Ramos (cell line): ENCODE results near the gene FAM200B.

Experiments used
- in situ Hi-C: fragments of 300-500 bp; cut with MboI; formaldehyde crosslinking; loops from one replicate; pipeline ENCODE4 v1.14.3; 2022; ENCODE audit warnings: low sequenced_read_pairs; ENCODE audit not compliant: unreplicated experiment

Gene FAM200B

DNA sequence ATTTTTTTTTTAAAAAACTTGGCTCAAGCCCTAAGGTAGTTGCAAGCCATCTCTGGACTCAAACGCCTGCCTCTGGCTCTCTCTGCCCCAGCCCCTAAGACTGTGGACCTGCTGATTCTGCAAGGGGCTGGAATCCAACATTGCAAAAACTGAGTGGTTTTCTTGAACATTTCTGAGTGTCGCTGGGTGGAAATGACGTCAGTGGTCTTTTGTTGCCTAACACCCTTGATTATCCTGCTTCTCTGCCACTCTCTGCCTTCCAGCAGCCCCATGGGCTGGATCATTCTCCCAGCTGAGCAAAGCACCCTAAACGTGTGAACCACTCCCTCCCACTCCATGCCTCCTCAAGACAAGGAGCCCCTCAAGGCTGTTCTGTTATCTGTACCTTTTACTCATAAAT, 37.9 kb downstream of the FAM200B start:
- in situ Hi-C loops, result no loop called here

DNA sequence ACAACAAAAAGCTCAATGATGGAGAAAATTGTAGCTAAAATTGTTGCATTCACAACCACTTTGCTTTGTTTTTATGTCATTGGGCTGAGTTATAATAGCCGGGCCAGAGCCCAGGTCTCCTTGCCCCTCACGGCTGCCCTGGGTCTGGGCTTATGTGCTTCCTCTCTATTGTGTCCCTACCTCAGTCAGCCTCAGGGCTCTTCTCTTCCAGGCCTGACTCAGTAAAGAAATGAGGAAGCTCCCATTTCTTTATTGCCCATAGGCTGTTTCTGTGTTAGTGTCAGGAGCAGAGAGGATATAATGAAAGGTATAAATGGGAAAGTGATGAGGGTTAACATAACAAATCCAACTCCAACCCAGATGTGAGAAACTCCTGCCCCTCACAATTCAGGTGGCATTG, 39.2 kb downstream of the FAM200B start:
- in situ Hi-C loops, result no loop called here

DNA sequence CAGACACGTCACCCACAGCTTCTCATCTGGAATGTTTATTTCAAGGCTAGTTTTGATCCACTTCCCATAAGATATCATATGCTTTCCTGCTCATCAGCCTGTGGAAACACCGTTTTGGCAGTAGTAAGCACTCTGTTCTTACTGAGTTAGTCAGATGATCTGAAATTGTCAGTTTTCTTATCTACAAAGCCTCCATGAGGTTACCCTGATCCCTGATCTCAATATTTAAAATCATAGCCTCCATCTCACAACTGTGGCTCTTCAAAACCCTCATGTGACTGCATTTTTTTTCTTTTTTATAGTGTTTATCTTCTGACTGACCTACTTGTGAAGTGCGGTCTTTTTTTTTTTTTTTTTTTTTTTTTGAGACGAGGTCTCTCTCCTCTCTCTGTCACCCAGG, 44.0 kb downstream of the FAM200B start:
- in situ Hi-C loops, result no loop called here

DNA sequence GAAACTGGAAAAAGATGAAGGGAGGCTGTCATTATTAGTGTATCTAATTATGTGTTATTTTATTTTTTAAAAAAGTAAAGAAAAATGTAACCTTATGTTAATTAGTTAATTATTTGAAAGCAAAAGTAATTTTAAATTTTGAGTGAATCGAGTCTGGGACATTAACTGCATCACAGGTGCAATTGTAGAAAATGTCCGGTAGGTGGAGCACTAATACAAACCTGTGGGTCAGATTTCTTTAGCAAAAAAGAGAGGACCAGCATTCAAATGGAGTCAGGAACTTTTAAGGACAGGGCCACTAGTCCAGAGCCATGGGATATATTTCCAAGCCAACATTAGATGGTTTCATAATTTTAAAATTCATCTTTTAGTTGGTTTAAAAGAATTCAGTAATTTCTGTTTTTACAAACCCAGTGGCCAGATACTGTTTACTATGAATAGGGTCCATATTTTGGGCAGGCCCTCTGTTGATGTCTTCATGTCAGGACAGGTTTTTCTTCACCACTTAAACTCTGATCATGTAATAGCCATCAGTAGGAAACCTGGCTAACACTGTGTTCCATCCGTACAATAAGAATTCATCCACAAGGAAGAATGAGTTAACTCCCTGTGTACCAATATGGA, 48.4 kb downstream of the FAM200B start:
- in situ Hi-C loops, result loop anchor here (10.0 kb wide), 1 partner anchor 225 kb away; no protein-coding TSS in a partner anchor

DNA sequence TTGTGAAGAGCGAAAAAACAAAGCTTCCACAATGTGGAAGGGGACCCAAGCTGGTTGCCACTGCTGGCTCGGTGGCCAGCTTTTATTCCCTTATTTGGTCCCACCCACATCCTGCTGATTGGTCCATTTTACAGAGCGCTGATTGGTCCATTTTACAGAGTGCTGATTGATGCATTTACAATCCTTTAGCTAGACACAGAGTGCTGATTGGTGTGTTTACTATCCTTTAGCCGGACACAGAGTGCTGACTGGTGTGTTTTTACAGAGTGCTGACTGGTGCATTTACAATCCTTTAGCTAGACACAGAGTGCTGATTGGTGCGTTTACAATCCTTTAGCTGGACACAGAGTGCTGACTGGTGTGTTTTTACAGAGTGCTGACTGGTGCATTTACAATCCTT, 51.4 kb downstream of the FAM200B start:
- in situ Hi-C loops, result loop anchor here (10.0 kb wide), 1 partner anchor 222 kb away; no protein-coding TSS in a partner anchor

DNA sequence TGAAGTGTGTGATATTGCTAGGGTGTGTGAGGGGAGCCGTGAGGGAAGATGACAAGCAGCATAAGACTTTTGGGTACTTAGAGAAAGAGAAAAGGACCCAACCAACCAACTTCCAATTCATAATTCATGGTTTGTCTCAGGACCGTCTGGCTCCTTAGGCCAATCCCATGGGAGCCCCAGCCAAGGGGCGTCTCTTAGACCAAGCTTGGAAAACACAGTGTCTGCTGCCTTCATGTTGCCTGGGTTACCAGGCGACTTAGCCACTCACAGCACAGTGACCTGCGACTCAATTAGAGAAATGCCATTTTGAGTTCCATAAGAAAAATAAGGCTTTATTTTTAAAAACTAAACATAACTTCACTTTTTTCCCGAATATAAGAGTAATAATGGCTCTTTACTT, 53.9 kb downstream of the FAM200B start:
- in situ Hi-C loops, result loop anchor here (10.0 kb wide), 1 partner anchor 219 kb away; no protein-coding TSS in a partner anchor

DNA sequence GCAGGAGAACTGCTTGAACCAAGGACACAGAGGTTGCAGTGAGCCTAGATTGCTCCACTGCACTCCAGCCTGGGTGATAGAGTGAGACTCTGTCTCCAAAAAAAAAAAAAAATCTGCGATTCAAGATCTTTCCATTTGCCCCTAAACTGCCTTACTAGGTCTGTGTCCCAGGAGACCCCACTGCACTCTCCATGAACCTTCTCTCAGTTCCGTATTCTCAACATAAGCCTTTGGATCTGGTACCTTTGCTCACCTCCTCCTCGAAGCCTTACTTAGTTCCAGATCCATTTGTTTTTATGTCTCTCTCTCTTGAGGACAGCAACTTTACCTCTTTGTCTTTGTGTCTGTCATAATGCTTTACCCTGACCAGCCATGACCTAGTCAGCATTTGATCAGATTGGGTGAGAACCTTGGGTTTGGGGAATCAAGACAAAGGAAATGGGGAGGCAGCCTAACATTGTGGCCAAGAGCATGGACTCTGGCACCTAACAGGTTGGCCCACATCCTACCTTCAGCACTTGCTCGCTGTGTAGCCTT, 55.0 kb downstream of the FAM200B start:
- in situ Hi-C loops, result loop anchor here (10.0 kb wide), 1 partner anchor 218 kb away; no protein-coding TSS in a partner anchor

DNA sequence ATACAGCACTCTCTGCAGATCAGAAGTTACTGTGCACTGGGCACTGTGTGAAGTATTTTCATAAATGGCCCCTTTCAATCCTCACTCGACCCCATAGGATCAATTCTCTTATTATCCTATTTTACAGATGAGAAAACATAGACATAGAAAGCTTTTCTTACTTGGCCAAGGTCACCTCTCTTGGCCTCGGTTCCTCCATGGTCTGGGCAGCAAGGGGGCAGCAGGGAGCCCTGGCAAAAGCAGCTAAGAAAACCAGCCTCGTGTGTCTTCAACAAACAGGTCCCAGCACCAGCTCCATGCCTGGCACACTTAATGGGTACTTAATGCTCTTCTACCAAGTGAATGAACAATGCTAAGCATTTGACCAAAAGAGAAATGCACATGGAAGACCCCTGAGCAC, 55.6 kb downstream of the FAM200B start:
- in situ Hi-C loops, result loop anchor here (10.0 kb wide), 1 partner anchor 218 kb away; no protein-coding TSS in a partner anchor

DNA sequence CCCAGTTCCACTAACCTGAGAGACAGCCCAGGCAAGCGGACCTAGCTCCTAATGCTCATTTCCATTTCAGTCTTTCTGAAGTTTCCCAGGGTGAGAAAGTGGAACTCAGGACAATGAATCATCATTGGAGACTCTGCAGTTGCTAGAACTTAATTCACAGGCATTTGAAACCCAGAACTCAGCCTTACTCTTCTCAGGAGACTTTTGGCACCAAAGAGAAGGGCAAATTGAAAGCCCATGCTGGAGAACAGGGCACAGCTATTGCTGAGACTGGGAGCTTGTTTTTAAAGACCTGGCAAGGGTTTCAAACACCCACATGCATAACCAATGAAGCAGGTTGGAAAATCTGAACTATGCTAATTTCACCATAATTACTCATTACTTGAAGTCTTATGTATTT, 57.2 kb downstream of the FAM200B start:
- in situ Hi-C loops, result loop anchor here (10.0 kb wide), 1 partner anchor 216 kb away; no protein-coding TSS in a partner anchor
